Endothelial cell of umbilical vein (primary cell): ENCODE results near the gene MYLK. TPM values are rescaled to one million over a fixed set of nuclear protein-coding genes. Genes with fewer than 3 reads are reported as not detected.

Source experiments
- BruUV-seq: library from RNA; stranded (reverse); fragments of 400-500 nt; replicated peaks from 2 replicates; lab custom pipeline; 2021; lab: Mats Ljungman, UMichigan
- CTCF ChIA-PET: fragments of 300-600, 350-600 bp; sonication (Branson Sonifier 250); formaldehyde crosslinking; loops from one replicate; lab custom pipeline; 2021; ENCODE audit warnings: antibody characterized with exemption, inconsistent platforms; lab: Charles Lee
- POLR2A ChIA-PET: fragments of 300-600, 350-600 bp; sonication (Branson Sonifier 250); formaldehyde crosslinking; loops from one replicate; lab custom pipeline; 2021; ENCODE audit warnings: antibody characterized with exemption, inconsistent platforms; lab: Charles Lee
- DNase-seq: peaks from one replicate; pipeline ENCODE4 v3.0.0-alpha.2; 2011; ENCODE audit warnings: low read depth, low spot score
- FAIRE-seq: peaks from 2 replicates; lab custom pipeline; 2011; peaks lifted over from hg19 to GRCh38; lab: Jason Lieb, UNC
- H2AFZ ChIP-seq: 2 replicates; pipeline ENCODE4 v1.6.0; 2012; ENCODE audit warnings: low read depth, low read length, control low read depth, inconsistent platforms
- H3K27ac ChIP-seq: 2 replicates; pipeline ENCODE4 v1.5.1; 2011; ENCODE audit warnings: low read depth, mild to moderate bottlenecking, control low read depth, low read length, moderate library complexity; ENCODE audit not compliant: insufficient read depth
- H3K27me3 ChIP-seq, 2 experiments: 2 replicates each; pipeline versions ENCODE4 v1.6.0 to v1.6.1; 2011; ENCODE audit warnings: low read length in 2 of 2, mixed read lengths in 1 of 2; ENCODE audit not compliant: control insufficient read depth in 2 of 2, insufficient read depth in 2 of 2
- H3K36me3 ChIP-seq, 2 experiments: 2 replicates in 1 of 2; 3 replicates in 1 of 2; pipeline ENCODE4 v1.5.1; 2011; ENCODE audit warnings: low read length in 2 of 2, mild to moderate bottlenecking in 1 of 2, moderate library complexity in 1 of 2; ENCODE audit not compliant: control insufficient read depth in 2 of 2, insufficient read depth in 2 of 2; ENCODE audit errors: extremely low read depth in 1 of 2
- H3K4me1 ChIP-seq: 3 replicates; pipeline ENCODE4 v1.5.1; 2011; ENCODE audit warnings: mild to moderate bottlenecking, low read length; ENCODE audit not compliant: control insufficient read depth, insufficient read depth; ENCODE audit errors: extremely low read depth
- H3K4me2 ChIP-seq: 2 replicates; pipeline ENCODE4 v1.6.1; 2011; ENCODE audit warnings: low read length, control low read depth, mixed read lengths; ENCODE audit not compliant: insufficient read depth
- H3K4me3 ChIP-seq, 3 experiments: fragments of 200-600 bp in 1 of 3; sonication (generic), shearing (Covaris generic) in 1 of 3; replicated peaks in 1 of 3; 2 replicates each; pipeline ENCODE4 v1.5.1; 2011 to 2016; ENCODE audit warnings: control low read depth in 3 of 3, low read length in 3 of 3, mild to moderate bottlenecking in 2 of 3, inconsistent platforms in 1 of 3, low read depth in 1 of 3, moderate library complexity in 1 of 3; ENCODE audit not compliant: insufficient read depth in 1 of 3
- H3K79me2 ChIP-seq: 2 replicates; pipeline ENCODE4 v1.6.0; 2012; ENCODE audit warnings: low read length, inconsistent platforms; ENCODE audit not compliant: control insufficient read depth, insufficient read depth
- H3K9ac ChIP-seq: replicated peaks from 2 replicates; pipeline ENCODE3; 2011; ENCODE audit warnings: low read length, control low read depth; ENCODE audit not compliant: insufficient read depth; ENCODE audit errors: extremely low read depth
- H3K9me1 ChIP-seq: replicated peaks from 3 replicates; pipeline ENCODE4 v1.6.0; 2011; ENCODE audit warnings: mild to moderate bottlenecking, low read length; ENCODE audit not compliant: control insufficient read depth, insufficient read depth; ENCODE audit errors: extremely low read depth
- H3K9me3 ChIP-seq: replicated peaks from 2 replicates; pipeline ENCODE4 v1.5.1; 2012; ENCODE audit warnings: low read length, inconsistent platforms; ENCODE audit not compliant: control insufficient read depth, insufficient read depth
- H4K20me1 ChIP-seq: replicated peaks from 2 replicates; pipeline ENCODE3; 2011; ENCODE audit warnings: mild to moderate bottlenecking, low read length; ENCODE audit not compliant: control insufficient read depth, insufficient read depth; ENCODE audit errors: extremely low read depth
- CTCF ChIP-seq, 2 donors: IDR thresholded peaks; 1 replicate in 1 of 2; 2 replicates in 1 of 2; pipeline ENCODE4 v1.5.1; 2011; ENCODE audit warnings: low read length in 2 of 2, mild to moderate bottlenecking in 2 of 2, moderate library complexity in 2 of 2, control low read depth in 1 of 2, inconsistent platforms in 1 of 2, low read depth in 1 of 2; ENCODE audit not compliant: insufficient read depth in 1 of 2; ENCODE audit errors: extremely low read depth in 1 of 2
- EZH2 ChIP-seq: IDR thresholded peaks from 2 replicates; pipeline ENCODE4 v1.6.1; 2012; ENCODE audit warnings: borderline replicate concordance, low read depth, mild to moderate bottlenecking, moderate library complexity, low read length, inconsistent platforms; ENCODE audit not compliant: severe bottlenecking
- FOS ChIP-seq: IDR thresholded peaks from 2 replicates; pipeline ENCODE4 v1.6.1; 2011; ENCODE audit warnings: mild to moderate bottlenecking, low read length, moderate library complexity, borderline replicate concordance; ENCODE audit not compliant: insufficient read depth
- GATA2 ChIP-seq: IDR thresholded peaks from 2 replicates; pipeline ENCODE4 v1.7.0; 2011; ENCODE audit warnings: low read depth, mild to moderate bottlenecking, moderate library complexity, mixed read lengths, low read length; ENCODE audit not compliant: insufficient read length, insufficient read depth
- JUN ChIP-seq: IDR thresholded peaks from 2 replicates; pipeline ENCODE4 v1.6.1; 2011; ENCODE audit warnings: borderline replicate concordance, low read depth; ENCODE audit not compliant: insufficient read length, insufficient read depth
- MAX ChIP-seq: IDR thresholded peaks from 2 replicates; pipeline ENCODE4 v1.6.1; 2011; ENCODE audit not compliant: insufficient read depth, insufficient read length
- MYC ChIP-seq: IDR thresholded peaks from one replicate; pipeline ENCODE4 v1.6.1; 2011; ENCODE audit warnings: mild to moderate bottlenecking, low read depth, low read length
- POLR2A ChIP-seq: IDR thresholded peaks from 2 replicates; pipeline ENCODE4 v1.6.1; 2012; ENCODE audit warnings: low read depth, mild to moderate bottlenecking, control low read depth, low read length
- POLR2AphosphoS5 ChIP-seq: IDR thresholded peaks from 2 replicates; pipeline ENCODE4 v1.6.1; 2012; ENCODE audit warnings: low read depth, mild to moderate bottlenecking, control low read depth, low read length, moderate library complexity; ENCODE audit not compliant: insufficient read depth
- dilution Hi-C: fragments of 300-500 bp; cut with MboI; formaldehyde crosslinking; loops from one replicate; pipeline ENCODE4 v1.15.0; 2019; ENCODE audit warnings: low sequenced_read_pairs; ENCODE audit not compliant: extremely low pct_ligation_motif_present
- intact Hi-C: fragments of 100-400 bp; cut with micrococcal nuclease; formaldehyde crosslinking; loops from one replicate; pipeline ENCODE4 v1.10.0; 2022
- polyA plus RNA-seq, 4 experiments: library from polyadenylated mRNA; depleted of rRNA in 3 of 4; stranded (reverse) in 3 of 4; unstranded in 1 of 4; fragments of >200 nt; gene quantifications; 2 replicates each; pipeline versions ENCODE4 v1.2.1 to v1.2.3, GENCODE V29; 2011 to 2012; ENCODE audit warnings: missing spikeins in 1 of 4
- total RNA-seq: library from RNA; stranded (reverse); gene quantifications from 2 replicates; pipeline ENCODE4 v1.2.3, GENCODE V29; 2021

MYLK gene
- total and polyA plus RNA-seq, 2 donors (not counting 3 experiments of a cell fraction or from before 2014, with no cell fraction given), result 10.0 to 22.2 TPM

GRCh38 chr3:123804676-123805075 lies 79.5 kb downstream of the MYLK start:
- Histone ChIP-seq H3K36me3 (no peaks in the 10 kb centered on the region), H3K79me2 (no peaks in the 10 kb centered on the region), H3K4me1 (peaks cover 15% of the 10 kb centered on the region), H4K20me1 (no peaks in the 10 kb centered on the region), H2AFZ (no peak overlapping the region), H3K4me3 (no peak overlapping the region), H3K4me2 (no peak overlapping the region), H3K27ac (no peak overlapping the region), H3K27me3 (peaks cover 0 to 9% of the 10 kb centered on the region in 2 experiments), H3K9me1 (no peaks in the 10 kb centered on the region), H3K9me3 (no peaks in the 10 kb centered on the region), H3K9ac (no peak overlapping the region)
- no peak for FAIRE-seq
- CTCF ChIA-PET, result no interaction called here
- DNase-seq, result no peak
- BruUV-seq, result no TSS peak
- dilution Hi-C loops, result no loop called here
- intact Hi-C loops, result loop anchor here (5.0 kb wide), 1 partner anchor 78 kb away; the partner anchor contains the start of gene MYLK
- POLR2A ChIA-PET, result no interaction called here
- TF ChIP-seq GATA2, result no peak

GRCh38 chr3:123803521-123803920 lies 80.6 kb downstream of the MYLK start:
- peaks cover 6% of the 10 kb centered on the region for H3K4me1 ChIP-seq
- POLR2A ChIA-PET, result no interaction called here
- no TSS peak for BruUV-seq
- intact Hi-C loops (no loop called here), dilution Hi-C loops (no loop called here)
- H3K4me2 ChIP-seq, result no peak overlapping the region
- no peak overlapping the region for H2AFZ ChIP-seq
- no peak for TF ChIP-seq POLR2A
- no peak for TF ChIP-seq JUN
- no peak for TF ChIP-seq MAX
- TF ChIP-seq MYC, result no peak
- TF ChIP-seq GATA2, result no peak
- no peak for TF ChIP-seq FOS
- no peak for TF ChIP-seq EZH2
- no peak for TF ChIP-seq CTCF (IDR thresholded peaks at IDR 0.05; ENCODE audit: extremely low read depth in 1 of 2, insufficient read depth in 1 of 2, low read depth in 1 of 2, low read length in 2 of 2)
- TF ChIP-seq POLR2AphosphoS5, result no peak
- no peaks in the 10 kb centered on the region for H3K36me3 ChIP-seq
- no peaks in the 10 kb centered on the region for H3K79me2 ChIP-seq
- H3K27me3 ChIP-seq, result peaks cover 0 to 9% of the 10 kb centered on the region in 2 experiments
- DNase-seq (no peak), FAIRE-seq (no peak)
- no peaks in the 10 kb centered on the region for H3K9me3 ChIP-seq
- H4K20me1 ChIP-seq, result no peaks in the 10 kb centered on the region
- no peak overlapping the region for H3K4me3 ChIP-seq
- no peaks in the 10 kb centered on the region for H3K9me1 ChIP-seq
- CTCF ChIA-PET, result interaction anchor here (0.9 to 1.4 kb wide), 3 partner anchors 13 to 80 kb away, joined by 3 to 5 read pairs (median 3); no protein-coding TSS in a partner anchor
- no peak overlapping the region for H3K9ac ChIP-seq
- no peak overlapping the region for H3K27ac ChIP-seq
